ENCODE measurements around the gene ANKRD18B. TPM values are rescaled to one million over a fixed set of nuclear protein-coding genes. Genes with fewer than 3 reads are reported as not detected.
"Not testable (repeated sequence)": the region's sequence is repeated elsewhere in the genome, so short reads cannot be mapped to it uniquely, and the experiment has no call there.

Gene ANKRD18B
- total and polyA plus RNA-seq, 10 of the 15 experiments (the other 5 are each of a cell fraction or from before 2014, with no cell fraction given), result not detected

GRCh38 chr9:33588876-33589275 lies 64.8 kb downstream of the ANKRD18B start:
- H3K4me2 ChIP-seq (ENCODE audit: control insufficient read depth, insufficient read depth); intact Hi-C loops (cut with micrococcal nuclease; ENCODE audit: unreplicated experiment); SMC1A ChIA-PET (ENCODE audit: uncharacterized antibody, unreplicated experiment); H3K36me3 ChIP-seq (ENCODE audit: control insufficient read depth in 2 of 2, insufficient read depth in 2 of 2, low read length in 1 of 2); H3K9me3 ChIP-seq (replicated peaks; ENCODE audit: control insufficient read depth, insufficient read depth, low read length); FAIRE-seq; H3K4me3 ChIP-seq; H3K27ac ChIP-seq (ENCODE audit: control insufficient read depth, insufficient read depth); H3K27me3 ChIP-seq (replicated peaks in 1 of 2; ENCODE audit: control insufficient read depth in 2 of 2, insufficient read depth in 2 of 2, low read length in 1 of 2); POLR2A ChIA-PET; ATAC-seq; H3K79me2 ChIP-seq (ENCODE audit: control insufficient read depth, insufficient read depth, low read length); RAD21 ChIA-PET (ENCODE audit: unreplicated experiment); H3K9ac ChIP-seq (ENCODE audit: control insufficient read depth, insufficient read depth, low read length); H4K20me1 ChIP-seq (ENCODE audit: control insufficient read depth, insufficient read depth); H2AFZ ChIP-seq (ENCODE audit: control insufficient read depth, low read depth, low read length); DNase-seq (ENCODE audit: low read depth, low spot score); BruUV-seq (replicated peaks); in situ Hi-C loops (cut with MboI); CTCF ChIA-PET; H3K4me1 ChIP-seq (ENCODE audit: control insufficient read depth, insufficient read depth, low read length): not testable (repeated sequence)
- WGBS (ENCODE audit: insufficient coverage, insufficient replicate concordance, low lambda C conversion rate, missing lambda C conversion rate), result 0% methylated on average over 1 of the region's 2 CpGs

- WGBS (ENCODE audit: insufficient coverage, insufficient replicate concordance, low lambda C conversion rate, missing lambda C conversion rate), result 0% methylated on average over 2 of the region's 2 CpGs
- H3K9me3 ChIP-seq (replicated peaks; ENCODE audit: control insufficient read depth, insufficient read depth, low read length); DNase-seq (ENCODE audit: low read depth, low spot score); in situ Hi-C loops (cut with MboI); POLR2A ChIA-PET; ATAC-seq; H4K20me1 ChIP-seq (ENCODE audit: control insufficient read depth, insufficient read depth); H3K36me3 ChIP-seq (ENCODE audit: control insufficient read depth in 2 of 2, insufficient read depth in 2 of 2, low read length in 1 of 2); H3K9ac ChIP-seq (ENCODE audit: control insufficient read depth, insufficient read depth, low read length); RAD21 ChIA-PET (ENCODE audit: unreplicated experiment); H3K4me1 ChIP-seq (ENCODE audit: control insufficient read depth, insufficient read depth, low read length); H2AFZ ChIP-seq (ENCODE audit: control insufficient read depth, low read depth, low read length); SMC1A ChIA-PET (ENCODE audit: uncharacterized antibody, unreplicated experiment); CTCF ChIA-PET; FAIRE-seq; H3K27me3 ChIP-seq (replicated peaks in 1 of 2; ENCODE audit: control insufficient read depth in 2 of 2, insufficient read depth in 2 of 2, low read length in 1 of 2); H3K4me3 ChIP-seq; BruUV-seq (replicated peaks); intact Hi-C loops (cut with micrococcal nuclease; ENCODE audit: unreplicated experiment); H3K4me2 ChIP-seq (ENCODE audit: control insufficient read depth, insufficient read depth); H3K79me2 ChIP-seq (ENCODE audit: control insufficient read depth, insufficient read depth, low read length); H3K27ac ChIP-seq (ENCODE audit: control insufficient read depth, insufficient read depth): not testable (repeated sequence)
These were observed 66.8 kb downstream of the ANKRD18B start for GRCh38 chr9:33590857-33591256.

GRCh38 chr9:33596974-33597373 lies 72.9 kb downstream of the ANKRD18B start:
- H3K79me2 ChIP-seq (ENCODE audit: control insufficient read depth, insufficient read depth, low read length); RAD21 ChIA-PET (ENCODE audit: unreplicated experiment); BruUV-seq (replicated peaks); H4K20me1 ChIP-seq (ENCODE audit: control insufficient read depth, insufficient read depth); intact Hi-C loops (cut with micrococcal nuclease; ENCODE audit: unreplicated experiment); H3K36me3 ChIP-seq (ENCODE audit: control insufficient read depth in 2 of 2, insufficient read depth in 2 of 2, low read length in 1 of 2); in situ Hi-C loops (cut with MboI); H2AFZ ChIP-seq (ENCODE audit: control insufficient read depth, low read depth, low read length); H3K9ac ChIP-seq (ENCODE audit: control insufficient read depth, insufficient read depth, low read length); CTCF ChIA-PET; H3K9me3 ChIP-seq (replicated peaks; ENCODE audit: control insufficient read depth, insufficient read depth, low read length); DNase-seq (ENCODE audit: low read depth, low spot score); H3K4me2 ChIP-seq (ENCODE audit: control insufficient read depth, insufficient read depth); ATAC-seq; H3K27ac ChIP-seq (ENCODE audit: control insufficient read depth, insufficient read depth); SMC1A ChIA-PET (ENCODE audit: uncharacterized antibody, unreplicated experiment); H3K4me1 ChIP-seq (ENCODE audit: control insufficient read depth, insufficient read depth, low read length); POLR2A ChIA-PET; FAIRE-seq; H3K4me3 ChIP-seq; H3K27me3 ChIP-seq (replicated peaks in 1 of 2; ENCODE audit: control insufficient read depth in 2 of 2, insufficient read depth in 2 of 2, low read length in 1 of 2): not testable (repeated sequence)
- WGBS (ENCODE audit: insufficient coverage, insufficient replicate concordance, low lambda C conversion rate, missing lambda C conversion rate), result 58% methylated on average over 2 of the region's 2 CpGs

- ATAC-seq; RAD21 ChIA-PET (ENCODE audit: unreplicated experiment); H3K27ac ChIP-seq (ENCODE audit: control insufficient read depth, insufficient read depth); H3K27me3 ChIP-seq (replicated peaks in 1 of 2; ENCODE audit: control insufficient read depth in 2 of 2, insufficient read depth in 2 of 2, low read length in 1 of 2); CTCF ChIA-PET; H3K4me2 ChIP-seq (ENCODE audit: control insufficient read depth, insufficient read depth); H3K36me3 ChIP-seq (ENCODE audit: control insufficient read depth in 2 of 2, insufficient read depth in 2 of 2, low read length in 1 of 2); BruUV-seq (replicated peaks); FAIRE-seq; H4K20me1 ChIP-seq (ENCODE audit: control insufficient read depth, insufficient read depth); in situ Hi-C loops (cut with MboI); DNase-seq (ENCODE audit: low read depth, low spot score); H3K79me2 ChIP-seq (ENCODE audit: control insufficient read depth, insufficient read depth, low read length); H3K9me3 ChIP-seq (replicated peaks; ENCODE audit: control insufficient read depth, insufficient read depth, low read length); H3K4me1 ChIP-seq (ENCODE audit: control insufficient read depth, insufficient read depth, low read length); intact Hi-C loops (cut with micrococcal nuclease; ENCODE audit: unreplicated experiment); H3K4me3 ChIP-seq; SMC1A ChIA-PET (ENCODE audit: uncharacterized antibody, unreplicated experiment); POLR2A ChIA-PET; H2AFZ ChIP-seq (ENCODE audit: control insufficient read depth, low read depth, low read length); H3K9ac ChIP-seq (ENCODE audit: control insufficient read depth, insufficient read depth, low read length): not testable (repeated sequence)
- 36% methylated on average over 3 of the region's 3 CpGs for WGBS (ENCODE audit: insufficient coverage, insufficient replicate concordance, low lambda C conversion rate, missing lambda C conversion rate)
These were observed 73.3 kb downstream of the ANKRD18B start for GRCh38 chr9:33597386-33597785.

All from GM12878 (cell line).